Measurements from ENCODE around the gene RIPPLY3. TPM values are rescaled to one million over a fixed set of nuclear protein-coding genes. Genes with fewer than 3 reads are reported as not detected.

Gene RIPPLY3
- total RNA-seq, 1 donor from 2014 or later: not detected

GRCh38 chr21:36966821-36967768 is 39.4 kb upstream of the RIPPLY3 start:
- Histone ChIP-seq H3K9ac (ENCODE audit: low read depth in 1 of 3, low read length in 3 of 3) (peak overlapping the region in 2 of 3 donors; percentile 57 to 64), H3K27ac (ENCODE audit: low read depth, low read length) (peak overlapping the region; percentile 65), H3K36me3 (ENCODE audit: control insufficient read depth in 3 of 3, insufficient read depth in 3 of 3, low read length in 3 of 3) (no peaks in the 10 kb centered on the region), H3K9me3 (ENCODE audit: control insufficient read depth in 3 of 3, low read length in 3 of 3) (no peaks in the 10 kb centered on the region), H3K4me3 (ENCODE audit: low read length in 3 of 3) (peak overlapping the region; percentile 44 to 71 (median 60)), H3K4me1 (ENCODE audit: control insufficient read depth in 3 of 3, insufficient read depth in 3 of 3, low read length in 3 of 3) (peaks cover 3 to 8% (median 4%) of the 10 kb centered on the region in 3 donors), H3K27me3 (ENCODE audit: control insufficient read depth in 3 of 3, insufficient read depth in 3 of 3, low read length in 3 of 3) (no peaks in the 10 kb centered on the region)

GRCh38 chr21:36968414-36968813 is 38.1 kb upstream of the RIPPLY3 start:
- Histone ChIP-seq H3K4me1 (ENCODE audit: control insufficient read depth in 3 of 3, insufficient read depth in 3 of 3, low read length in 3 of 3) (peaks cover 3 to 8% (median 4%) of the 10 kb centered on the region in 3 donors), H3K9ac (ENCODE audit: low read depth in 1 of 3, low read length in 3 of 3) (no peak overlapping the region), H3K9me3 (ENCODE audit: control insufficient read depth in 3 of 3, low read length in 3 of 3) (no peaks in the 10 kb centered on the region), H3K27me3 (ENCODE audit: control insufficient read depth in 3 of 3, insufficient read depth in 3 of 3, low read length in 3 of 3) (no peaks in the 10 kb centered on the region), H3K27ac (ENCODE audit: low read depth, low read length) (no peak overlapping the region), H3K36me3 (ENCODE audit: control insufficient read depth in 3 of 3, insufficient read depth in 3 of 3, low read length in 3 of 3) (no peaks in the 10 kb centered on the region), H3K4me3 (ENCODE audit: low read length in 3 of 3) (no peak overlapping the region)

- H3K36me3 ChIP-seq (ENCODE audit: control insufficient read depth in 3 of 3, insufficient read depth in 3 of 3, low read length in 3 of 3): no peaks in the 10 kb centered on the region
- no peak overlapping the region for H3K27ac ChIP-seq (ENCODE audit: low read depth, low read length)
- no peaks in the 10 kb centered on the region for H3K27me3 ChIP-seq (ENCODE audit: control insufficient read depth in 3 of 3, insufficient read depth in 3 of 3, low read length in 3 of 3)
- H3K4me3 ChIP-seq (ENCODE audit: low read length in 3 of 3): no peak overlapping the region
- no peaks in the 10 kb centered on the region for H3K9me3 ChIP-seq (ENCODE audit: control insufficient read depth in 3 of 3, low read length in 3 of 3)
- no peak overlapping the region for H3K9ac ChIP-seq (ENCODE audit: low read depth in 1 of 3, low read length in 3 of 3)
- H3K4me1 ChIP-seq (ENCODE audit: control insufficient read depth in 3 of 3, insufficient read depth in 3 of 3, low read length in 3 of 3): peaks cover 3 to 8% (median 4%) of the 10 kb centered on the region in 3 donors
Observed at GRCh38 chr21:36968976-36969375, 37.5 kb upstream of the RIPPLY3 start.

- H3K9me3 ChIP-seq (ENCODE audit: control insufficient read depth in 3 of 3, low read length in 3 of 3): no peaks in the 10 kb centered on the region
Observed at GRCh38 chr21:36973986-36974850, 32.3 kb upstream of the RIPPLY3 start.

GRCh38 chr21:36974851-36975192 is 31.7 kb upstream of the RIPPLY3 start:
- Histone ChIP-seq H3K4me3 (ENCODE audit: low read length in 3 of 3) (no peak overlapping the region), H3K36me3 (ENCODE audit: control insufficient read depth in 3 of 3, insufficient read depth in 3 of 3, low read length in 3 of 3) (no peaks in the 10 kb centered on the region), H3K9me3 (ENCODE audit: control insufficient read depth in 3 of 3, low read length in 3 of 3) (no peaks in the 10 kb centered on the region), H3K4me1 (ENCODE audit: control insufficient read depth in 3 of 3, insufficient read depth in 3 of 3, low read length in 3 of 3) (peaks cover 6 to 9% (median 7%) of the 10 kb centered on the region in 3 donors), H3K27ac (ENCODE audit: low read depth, low read length) (no peak overlapping the region), H3K9ac (ENCODE audit: low read depth in 1 of 3, low read length in 3 of 3) (no peak overlapping the region), H3K27me3 (ENCODE audit: control insufficient read depth in 3 of 3, insufficient read depth in 3 of 3, low read length in 3 of 3) (no peaks in the 10 kb centered on the region)

More at GRCh38 chr21:36973986-36974850, 32.3 kb upstream of the RIPPLY3 start:
- H3K4me1 ChIP-seq (ENCODE audit: control insufficient read depth in 3 of 3, insufficient read depth in 3 of 3, low read length in 3 of 3): peaks cover 6 to 9% (median 7%) of the 10 kb centered on the region in 3 donors
- no peak overlapping the region for H3K27ac ChIP-seq (ENCODE audit: low read depth, low read length)
- H3K9ac ChIP-seq (ENCODE audit: low read depth in 1 of 3, low read length in 3 of 3): no peak overlapping the region
- no peaks in the 10 kb centered on the region for H3K27me3 ChIP-seq (ENCODE audit: control insufficient read depth in 3 of 3, insufficient read depth in 3 of 3, low read length in 3 of 3)
- H3K4me3 ChIP-seq (ENCODE audit: low read length in 3 of 3): no peak overlapping the region
- H3K36me3 ChIP-seq (ENCODE audit: control insufficient read depth in 3 of 3, insufficient read depth in 3 of 3, low read length in 3 of 3): no peaks in the 10 kb centered on the region

- Histone ChIP-seq H3K9me3 (ENCODE audit: control insufficient read depth in 3 of 3, low read length in 3 of 3) (no peaks in the 10 kb centered on the region), H3K36me3 (ENCODE audit: control insufficient read depth in 3 of 3, insufficient read depth in 3 of 3, low read length in 3 of 3) (no peaks in the 10 kb centered on the region), H3K4me1 (ENCODE audit: control insufficient read depth in 3 of 3, insufficient read depth in 3 of 3, low read length in 3 of 3) (peaks cover 15 to 17% (median 15%) of the 10 kb centered on the region in 3 donors), H3K9ac (ENCODE audit: low read depth in 1 of 3, low read length in 3 of 3) (no peak overlapping the region), H3K27ac (ENCODE audit: low read depth, low read length) (no peak overlapping the region), H3K27me3 (ENCODE audit: control insufficient read depth in 3 of 3, insufficient read depth in 3 of 3, low read length in 3 of 3) (no peaks in the 10 kb centered on the region), H3K4me3 (ENCODE audit: low read length in 3 of 3) (no peak overlapping the region)
Observed at GRCh38 chr21:36976228-36976861, 30.2 kb upstream of the RIPPLY3 start.

- Histone ChIP-seq H3K9ac (ENCODE audit: low read depth in 1 of 3, low read length in 3 of 3) (no peak overlapping the region), H3K27ac (ENCODE audit: low read depth, low read length) (no peak overlapping the region)
Observed at GRCh38 chr21:36976882-36977651, 29.4 kb upstream of the RIPPLY3 start.

GRCh38 chr21:36980280-36981048 is 26.0 kb upstream of the RIPPLY3 start:
- Histone ChIP-seq H3K4me3 (ENCODE audit: low read length in 3 of 3) (peak overlapping the region; percentile 66 to 80 (median 77)), H3K9me3 (ENCODE audit: control insufficient read depth in 3 of 3, low read length in 3 of 3) (no peaks in the 10 kb centered on the region), H3K4me1 (ENCODE audit: control insufficient read depth in 3 of 3, insufficient read depth in 3 of 3, low read length in 3 of 3) (peaks cover 13 to 17% (median 15%) of the 10 kb centered on the region in 3 donors), H3K27ac (ENCODE audit: low read depth, low read length) (peak overlapping the region; percentile 40), H3K36me3 (ENCODE audit: control insufficient read depth in 3 of 3, insufficient read depth in 3 of 3, low read length in 3 of 3) (no peaks in the 10 kb centered on the region), H3K9ac (ENCODE audit: low read depth in 1 of 3, low read length in 3 of 3) (peak overlapping the region; percentile 82 to 89 (median 85)), H3K27me3 (ENCODE audit: control insufficient read depth in 3 of 3, insufficient read depth in 3 of 3, low read length in 3 of 3) (no peaks in the 10 kb centered on the region)

More at GRCh38 chr21:36976882-36977651, 29.4 kb upstream of the RIPPLY3 start:
- Histone ChIP-seq H3K9me3 (ENCODE audit: control insufficient read depth in 3 of 3, low read length in 3 of 3) (no peaks in the 10 kb centered on the region), H3K4me1 (ENCODE audit: control insufficient read depth in 3 of 3, insufficient read depth in 3 of 3, low read length in 3 of 3) (peaks cover 15 to 17% (median 15%) of the 10 kb centered on the region in 3 donors), H3K36me3 (ENCODE audit: control insufficient read depth in 3 of 3, insufficient read depth in 3 of 3, low read length in 3 of 3) (no peaks in the 10 kb centered on the region), H3K4me3 (ENCODE audit: low read length in 3 of 3) (no peak overlapping the region), H3K27me3 (ENCODE audit: control insufficient read depth in 3 of 3, insufficient read depth in 3 of 3, low read length in 3 of 3) (no peaks in the 10 kb centered on the region)
